IMR-90 (cell line): ENCODE results near the gene TRAPPC14. TPM values are rescaled to one million over a fixed set of nuclear protein-coding genes. Genes with fewer than 3 reads are reported as not detected.

Experiments used
- ATAC-seq: fragments of 200-7000 bp; cut with Tn5 transposase; 2 replicates; pipeline ENCODE4 v1.9.1; 2020; ENCODE audit warnings: low read depth, mild to moderate bottlenecking, moderate library complexity
- BruUV-seq: library from RNA; stranded (reverse); fragments of 400-500 nt; replicated peaks from 2 replicates; lab custom pipeline; 2021; lab: Mats Ljungman, UMichigan
- CTCF ChIA-PET: fragments of 300-600 bp; formaldehyde crosslinking; extraction: SDS; loops from one replicate; lab custom pipeline; 2021; ENCODE audit warnings: antibody characterized with exemption; lab: Yijun Ruan, JAX
- POLR2A ChIA-PET: fragments of 300-600 bp; sonication (Branson Sonifier 250); formaldehyde crosslinking; loops from one replicate; lab custom pipeline; 2022; ENCODE audit warnings: antibody characterized with exemption; ENCODE audit not compliant: unreplicated experiment; lab: Charles Lee
- DNase-seq: peaks from one replicate; pipeline ENCODE4 v3.0.0; 2013
- H2AFZ ChIP-seq: replicated peaks from 2 replicates; pipeline ENCODE3; 2013; ENCODE audit warnings: low read length, mild to moderate bottlenecking; ENCODE audit not compliant: poor library complexity
- H2AK5ac ChIP-seq: 2 replicates; pipeline ENCODE4 v1.6.1; 2013; ENCODE audit warnings: low read depth, low read length, inconsistent platforms
- H2AK9ac ChIP-seq: replicated peaks from 2 replicates; pipeline ENCODE3; 2013; ENCODE audit warnings: mild to moderate bottlenecking, low read depth, low read length, moderate library complexity; ENCODE audit not compliant: poor library complexity
- H2BK120ac ChIP-seq: 2 replicates; pipeline ENCODE4 v1.6.1; 2013; ENCODE audit warnings: low read depth, low read length, inconsistent platforms
- H2BK15ac ChIP-seq: 3 replicates; pipeline ENCODE4 v1.6.1; 2013; ENCODE audit warnings: low read depth, low read length, inconsistent platforms
- H2BK20ac ChIP-seq: 2 replicates; pipeline ENCODE4 v1.6.1; 2013; ENCODE audit warnings: low read depth, mild to moderate bottlenecking, inconsistent platforms, low read length, moderate library complexity
- H2BK5ac ChIP-seq: 2 replicates; pipeline ENCODE4 v1.6.1; 2013; ENCODE audit warnings: mild to moderate bottlenecking, low read depth, low read length, inconsistent platforms; ENCODE audit not compliant: poor library complexity, severe bottlenecking
- H3K14ac ChIP-seq: replicated peaks from 2 replicates; pipeline ENCODE4 v1.6.1; 2013; ENCODE audit warnings: low read depth, low read length, inconsistent platforms
- H3K18ac ChIP-seq: 2 replicates; pipeline ENCODE4 v1.6.1; 2013; ENCODE audit warnings: low read depth, low read length, control low read depth
- H3K23ac ChIP-seq: 2 replicates; pipeline ENCODE4 v1.6.1; 2013; ENCODE audit warnings: low read depth, low read length, inconsistent platforms
- H3K27ac ChIP-seq: 2 replicates; pipeline ENCODE4 v1.5.1; 2013; ENCODE audit warnings: mild to moderate bottlenecking, control low read depth, low read length; ENCODE audit not compliant: insufficient read depth
- H3K27me3 ChIP-seq: 2 replicates; pipeline ENCODE4 v1.6.1; 2013; ENCODE audit warnings: low read length; ENCODE audit not compliant: control insufficient read depth, insufficient read depth
- H3K36me3 ChIP-seq: 2 replicates; pipeline ENCODE4 v1.6.1; 2013; ENCODE audit warnings: low read length, mixed read lengths; ENCODE audit not compliant: control insufficient read depth, insufficient read depth
- H3K4ac ChIP-seq: 2 replicates; pipeline ENCODE4 v1.6.1; 2013; ENCODE audit warnings: low read depth, low read length, inconsistent platforms
- H3K4me1 ChIP-seq: 2 replicates; pipeline ENCODE4 v1.6.1; 2013; ENCODE audit warnings: low read length, mixed read lengths; ENCODE audit not compliant: control insufficient read depth, insufficient read depth
- H3K4me2 ChIP-seq: 2 replicates; pipeline ENCODE4 v1.6.1; 2013; ENCODE audit warnings: low read depth, mild to moderate bottlenecking, control low read depth, low read length, moderate library complexity
- H3K4me3 ChIP-seq: 2 replicates; pipeline ENCODE4 v1.5.1; 2013; ENCODE audit warnings: low read depth, mild to moderate bottlenecking, control low read depth, low read length, moderate library complexity; ENCODE audit not compliant: insufficient read depth
- H3K56ac ChIP-seq: 2 replicates; pipeline ENCODE4 v1.6.1; 2013; ENCODE audit warnings: low read length, inconsistent platforms; ENCODE audit not compliant: insufficient read depth; ENCODE audit errors: extremely low read depth
- H3K79me1 ChIP-seq, 2 experiments: 2 replicates each; pipeline ENCODE4 v1.6.1; 2013; ENCODE audit warnings: low read length in 2 of 2, inconsistent platforms in 1 of 2, low read depth in 1 of 2
- H3K9ac ChIP-seq: 2 replicates; pipeline ENCODE4 v1.6.1; 2013; ENCODE audit warnings: low read depth, low read length, control low read depth
- H3K9me1 ChIP-seq: 2 replicates; pipeline ENCODE4 v1.6.1; 2013; ENCODE audit warnings: low read length, inconsistent platforms; ENCODE audit not compliant: insufficient read depth
- H3K9me3 ChIP-seq: 2 replicates; pipeline ENCODE4 v1.6.1; 2013; ENCODE audit warnings: low read length; ENCODE audit not compliant: control insufficient read depth, insufficient read depth
- H4K20me1 ChIP-seq: 2 replicates; pipeline ENCODE4 v1.6.1; 2013; ENCODE audit warnings: low read length, inconsistent platforms; ENCODE audit not compliant: insufficient read depth
- H4K5ac ChIP-seq: 2 replicates; pipeline ENCODE4 v1.6.1; 2013; ENCODE audit warnings: mild to moderate bottlenecking, low read depth, low read length, control low read depth
- H4K8ac ChIP-seq, 2 experiments: 2 replicates each; pipeline ENCODE4 v1.6.1; 2013; ENCODE audit warnings: low read depth in 2 of 2, low read length in 2 of 2, control low read depth in 1 of 2, inconsistent platforms in 1 of 2
- H4K91ac ChIP-seq: 2 replicates; pipeline ENCODE4 v1.6.1; 2013; ENCODE audit warnings: low read depth, low read length, inconsistent platforms; ENCODE audit not compliant: insufficient read depth
- BHLHE40 ChIP-seq: fragments of 150-350 bp; IDR thresholded peaks from 2 replicates; pipeline ENCODE4 v1.6.1; 2016; ENCODE audit warnings: mild to moderate bottlenecking, low read depth, low read length
- CHD1 ChIP-seq: IDR thresholded peaks from 2 replicates; pipeline ENCODE4 v1.6.1; 2012; ENCODE audit warnings: low read depth, low read length, improper control_type of control experiment
- POLR2A ChIP-seq: IDR thresholded peaks from 2 replicates; pipeline ENCODE4 v1.6.1; 2012; ENCODE audit warnings: mild to moderate bottlenecking, low read depth, low read length
- WGBS, 2 experiments: methylation state at CpG; one replicate each; pipeline versions ENCODE4 v1.1.5 to v1.1.7; 2013; ENCODE audit warnings: missing lambda C conversion rate in 2 of 2; ENCODE audit not compliant: insufficient read length in 1 of 2; ENCODE audit errors: extremely low coverage in 2 of 2; 5-methylcytosine and 5-hydroxymethylcytosine counted together
- dilution Hi-C: fragments of 300-500 bp; cut with HindIII; formaldehyde crosslinking; loops from one replicate; pipeline ENCODE4 v1.14.3; 2018; ENCODE audit warnings: low sequenced_read_pairs; ENCODE audit not compliant: unreplicated experiment
- in situ Hi-C: fragments of 300-500 bp; cut with MboI; formaldehyde crosslinking; loops from 3 replicates; pipeline ENCODE4 v1.14.3; 2019; ENCODE audit warnings: low sequenced_read_pairs, inconsistent platforms, mixed read lengths
- intact Hi-C: fragments of 100-400 bp; cut with micrococcal nuclease; formaldehyde crosslinking; loops from 2 replicates; pipeline ENCODE4 v1.10.0; 2022
- polyA plus RNA-seq, 3 experiments: library from polyadenylated mRNA; depleted of rRNA; stranded (reverse); fragments of >200 nt; gene quantifications; 2 replicates each; pipeline ENCODE4 v1.2.3, GENCODE V29; 2012; ENCODE audit warnings: low replicate concordance in 1 of 3
- total RNA-seq: library from RNA; depleted of rRNA; stranded (reverse); fragments of >200 nt; gene quantifications from 2 replicates; pipeline ENCODE4 v1.2.3, GENCODE V29; 2012
- TF ChIP-seq, protein P1 (sequence below): conservative IDR thresholded peaks from 2 replicates; pipeline ENCODE4 v1.5.1; 2012; ENCODE audit warnings: mild to moderate bottlenecking, low read depth, low read length, improper control_type of control experiment

The TRAPPC14 gene
- total and polyA plus RNA-seq, 2 of the 4 experiments (the other 2 are of a cell fraction), result 4.5 to 15.9 TPM

DNA sequence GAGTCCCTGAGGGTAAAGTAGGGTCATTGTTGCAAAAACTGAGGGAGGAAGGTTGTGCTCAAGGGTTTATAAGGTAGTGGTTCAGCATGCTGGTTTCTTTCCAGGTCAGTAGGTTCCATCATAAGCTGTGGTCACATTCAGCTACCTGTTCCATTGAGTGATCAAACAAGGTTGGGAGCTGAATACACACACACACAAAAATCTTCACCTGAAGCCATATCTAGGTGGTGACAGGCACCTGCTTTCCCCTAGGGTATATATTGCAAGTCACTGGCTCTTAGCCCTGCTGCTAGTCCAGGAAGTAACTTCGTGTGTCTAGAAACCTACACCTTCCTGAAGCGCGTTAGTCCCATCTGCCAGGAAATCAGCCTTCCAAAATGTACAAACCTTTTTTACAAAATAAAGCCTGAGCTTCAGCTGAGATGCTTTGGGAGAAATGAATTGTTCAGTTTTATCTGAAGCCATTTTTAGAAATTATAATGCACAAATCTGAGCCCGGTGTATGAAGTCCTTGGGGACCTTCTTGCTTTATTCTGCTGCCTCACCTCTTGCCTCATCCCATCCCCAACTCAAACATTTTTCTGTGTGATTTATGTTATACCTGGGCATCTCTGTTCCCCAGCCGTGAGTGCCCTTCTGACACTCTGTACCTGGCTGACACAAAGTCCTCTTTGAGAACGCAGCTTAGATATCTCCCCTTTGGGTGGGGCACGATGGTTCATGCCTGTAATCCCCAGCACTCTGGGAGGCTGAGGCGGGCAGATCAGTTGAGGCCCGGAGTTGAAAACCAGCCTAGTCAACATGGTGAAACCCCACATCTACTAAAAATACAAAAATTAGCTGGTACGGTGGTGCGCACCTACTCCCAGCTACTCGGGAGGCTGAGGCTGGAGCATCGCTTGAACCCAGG lies 20.4 kb downstream of the TRAPPC14 start:
- no peak overlapping the region for H2AK9ac ChIP-seq
- H3K4me1 ChIP-seq, result no peaks in the 10 kb centered on the region
- H3K36me3 ChIP-seq, result no peaks in the 10 kb centered on the region
- H3K14ac ChIP-seq, result no peak overlapping the region
- no peaks in the 10 kb centered on the region for H3K79me1 ChIP-seq
- H4K91ac ChIP-seq, result no peak overlapping the region
- H3K4me2 ChIP-seq, result no peak overlapping the region
- no peak overlapping the region for H3K9ac ChIP-seq
- CTCF ChIA-PET, result no interaction called here
- peaks cover 2% of the 10 kb centered on the region; the same call in 1 of the 2 replicates for H3K27me3 ChIP-seq
- TF ChIP-seq CHD1, result no peak
- no peak for TF ChIP-seq POLR2A
- no peak for TF ChIP-seq BHLHE40
- TF ChIP-seq, protein P1, sequence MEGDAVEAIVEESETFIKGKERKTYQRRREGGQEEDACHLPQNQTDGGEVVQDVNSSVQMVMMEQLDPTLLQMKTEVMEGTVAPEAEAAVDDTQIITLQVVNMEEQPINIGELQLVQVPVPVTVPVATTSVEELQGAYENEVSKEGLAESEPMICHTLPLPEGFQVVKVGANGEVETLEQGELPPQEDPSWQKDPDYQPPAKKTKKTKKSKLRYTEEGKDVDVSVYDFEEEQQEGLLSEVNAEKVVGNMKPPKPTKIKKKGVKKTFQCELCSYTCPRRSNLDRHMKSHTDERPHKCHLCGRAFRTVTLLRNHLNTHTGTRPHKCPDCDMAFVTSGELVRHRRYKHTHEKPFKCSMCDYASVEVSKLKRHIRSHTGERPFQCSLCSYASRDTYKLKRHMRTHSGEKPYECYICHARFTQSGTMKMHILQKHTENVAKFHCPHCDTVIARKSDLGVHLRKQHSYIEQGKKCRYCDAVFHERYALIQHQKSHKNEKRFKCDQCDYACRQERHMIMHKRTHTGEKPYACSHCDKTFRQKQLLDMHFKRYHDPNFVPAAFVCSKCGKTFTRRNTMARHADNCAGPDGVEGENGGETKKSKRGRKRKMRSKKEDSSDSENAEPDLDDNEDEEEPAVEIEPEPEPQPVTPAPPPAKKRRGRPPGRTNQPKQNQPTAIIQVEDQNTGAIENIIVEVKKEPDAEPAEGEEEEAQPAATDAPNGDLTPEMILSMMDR, result no peak
- no peak overlapping the region for H2BK20ac ChIP-seq
- H3K4ac ChIP-seq, result no peak overlapping the region
- no TSS peak for BruUV-seq
- dilution Hi-C loops, result no loop called here
- H2AFZ ChIP-seq, result no peak overlapping the region
- H2AK5ac ChIP-seq, result no peak overlapping the region
- H3K9me3 ChIP-seq, result no peaks in the 10 kb centered on the region
- DNase-seq (no peak), ATAC-seq (no peak)
- no peak overlapping the region for H4K8ac ChIP-seq
- H2BK5ac ChIP-seq, result no peak overlapping the region
- no peak overlapping the region for H4K5ac ChIP-seq
- POLR2A ChIA-PET, result no interaction called here
- H2BK120ac ChIP-seq, result no peak overlapping the region
- H2BK15ac ChIP-seq, result no peak overlapping the region
- H3K9me1 ChIP-seq, result no peaks in the 10 kb centered on the region
- no peak overlapping the region for H3K4me3 ChIP-seq
- in situ Hi-C loops, result loop anchor here (5.0 to 10.0 kb wide), 2 partner anchors 69 to 207 kb away; no protein-coding TSS in a partner anchor
- no peak overlapping the region for H3K23ac ChIP-seq
- no peaks in the 10 kb centered on the region for H4K20me1 ChIP-seq
- H3K27ac ChIP-seq, result no peak overlapping the region
- intact Hi-C loops, result no loop called here
- WGBS, 2 experiments, result 71% methylated on average over 1 of the region's 13 CpGs; no CpG with 5 or more reads in 1 of the 2 experiments
- no peak overlapping the region for H3K18ac ChIP-seq
- no peak overlapping the region for H3K56ac ChIP-seq
